ENCODE measurements around the gene SBNO2.

The SBNO2 gene

DNA sequence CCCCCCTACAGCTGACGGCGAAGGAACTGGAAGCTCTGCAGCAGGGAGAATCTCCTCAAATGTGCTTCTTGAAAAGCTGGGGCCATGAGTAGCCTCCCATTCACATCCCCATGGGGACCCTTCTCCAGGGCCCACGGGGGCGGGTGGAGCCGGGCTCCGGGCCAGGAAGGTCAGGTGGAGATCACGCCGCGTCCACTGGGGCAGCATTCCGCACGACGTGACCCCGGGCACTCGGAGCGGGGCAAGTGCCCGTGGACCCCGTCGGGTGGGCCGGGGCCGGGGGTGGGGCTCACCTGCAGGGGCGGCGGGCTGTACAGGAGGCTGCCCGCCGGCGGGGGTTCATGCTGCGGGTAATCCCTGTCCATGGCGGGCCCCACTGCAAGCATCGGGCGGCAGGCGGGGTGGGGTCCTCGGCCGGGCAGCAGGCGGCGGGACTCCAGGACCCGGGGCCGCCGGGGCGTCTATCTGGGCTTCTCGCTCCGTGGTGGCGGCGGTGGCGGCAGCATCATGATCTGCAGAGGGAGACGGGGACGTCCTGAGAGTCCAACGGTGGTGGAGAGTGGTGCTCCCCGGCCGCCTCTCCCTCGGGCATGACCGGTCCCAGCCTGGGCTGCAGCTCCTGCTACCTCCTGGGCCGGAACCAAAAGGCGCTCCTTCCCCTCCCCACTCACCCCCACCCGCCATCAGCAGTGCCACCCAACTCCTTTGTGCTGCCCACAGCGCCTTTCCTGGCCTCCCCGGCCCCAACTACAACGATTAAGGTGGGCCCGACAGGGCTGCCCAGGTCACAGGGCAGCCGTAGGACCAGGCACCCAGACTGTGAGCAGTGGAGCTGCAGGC is 20.0 kb downstream of the SBNO2 start:
- no peak for DNase-seq

DNA sequence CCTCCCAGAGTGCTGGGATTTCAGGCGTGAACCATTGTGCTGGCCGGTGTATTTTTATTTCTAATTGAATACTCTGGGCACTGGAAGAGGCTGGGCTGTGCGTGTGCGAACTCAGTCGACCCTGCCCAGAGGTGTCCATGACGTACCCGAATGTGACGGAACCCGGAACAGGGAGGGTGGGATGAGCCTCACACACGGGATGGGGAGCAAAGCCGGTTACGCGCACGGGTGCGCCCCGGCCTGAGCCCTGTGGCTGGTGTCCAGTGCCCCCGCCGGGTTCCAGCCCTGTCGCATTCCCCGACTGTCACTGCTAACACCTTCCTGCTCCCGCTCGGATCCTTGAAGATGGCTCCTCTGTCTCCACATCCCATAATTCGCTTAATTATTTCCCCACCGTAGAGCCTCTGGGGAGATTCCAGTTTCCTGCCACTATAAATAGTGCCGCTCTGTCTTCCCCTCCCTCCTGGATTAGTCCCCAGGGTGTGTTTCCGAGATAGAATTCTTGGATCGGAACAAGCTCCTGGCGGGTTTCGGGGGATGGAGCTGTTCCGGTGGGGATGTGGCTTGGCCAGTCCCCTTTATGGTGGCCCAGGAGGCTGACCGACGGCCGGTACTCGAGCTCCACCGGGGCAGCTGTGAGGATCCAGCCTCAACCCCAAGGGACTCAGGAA is 22.0 kb downstream of the SBNO2 start:
- DNase-seq = no peak

DNA sequence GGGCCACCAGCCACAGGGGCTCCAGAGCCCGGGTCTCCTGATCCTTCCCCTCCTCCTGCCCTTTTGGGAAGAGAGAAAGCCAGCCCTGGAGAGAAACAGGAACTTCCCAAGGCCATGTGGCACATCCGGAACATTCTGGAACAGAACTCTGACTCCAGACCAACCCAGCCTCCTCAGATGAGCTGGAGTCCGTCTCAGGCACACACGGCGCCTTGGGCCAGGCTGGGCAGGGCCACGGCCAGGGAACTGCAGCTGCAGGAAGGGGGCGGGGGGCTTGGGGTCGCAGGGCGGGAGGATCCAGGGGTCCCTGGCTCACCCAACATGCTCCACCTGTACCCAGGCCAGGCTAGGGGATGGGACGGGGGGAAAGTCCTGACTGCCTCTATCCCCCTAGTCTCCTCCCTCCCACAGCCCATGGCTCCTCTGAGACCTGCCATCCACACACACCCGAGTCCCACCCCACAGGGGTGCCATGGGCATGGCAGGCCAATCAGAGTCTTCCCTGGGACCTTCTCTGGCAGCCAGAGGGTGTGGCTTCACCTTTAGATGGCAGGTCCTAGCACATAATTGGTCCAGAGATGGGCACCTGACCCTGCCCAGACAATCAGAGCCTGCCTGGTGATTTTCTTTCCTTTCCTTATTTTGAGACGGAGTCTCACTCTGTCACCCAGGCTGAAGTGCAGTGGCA is 22.9 kb downstream of the SBNO2 start:
- no peak for DNase-seq

DNA sequence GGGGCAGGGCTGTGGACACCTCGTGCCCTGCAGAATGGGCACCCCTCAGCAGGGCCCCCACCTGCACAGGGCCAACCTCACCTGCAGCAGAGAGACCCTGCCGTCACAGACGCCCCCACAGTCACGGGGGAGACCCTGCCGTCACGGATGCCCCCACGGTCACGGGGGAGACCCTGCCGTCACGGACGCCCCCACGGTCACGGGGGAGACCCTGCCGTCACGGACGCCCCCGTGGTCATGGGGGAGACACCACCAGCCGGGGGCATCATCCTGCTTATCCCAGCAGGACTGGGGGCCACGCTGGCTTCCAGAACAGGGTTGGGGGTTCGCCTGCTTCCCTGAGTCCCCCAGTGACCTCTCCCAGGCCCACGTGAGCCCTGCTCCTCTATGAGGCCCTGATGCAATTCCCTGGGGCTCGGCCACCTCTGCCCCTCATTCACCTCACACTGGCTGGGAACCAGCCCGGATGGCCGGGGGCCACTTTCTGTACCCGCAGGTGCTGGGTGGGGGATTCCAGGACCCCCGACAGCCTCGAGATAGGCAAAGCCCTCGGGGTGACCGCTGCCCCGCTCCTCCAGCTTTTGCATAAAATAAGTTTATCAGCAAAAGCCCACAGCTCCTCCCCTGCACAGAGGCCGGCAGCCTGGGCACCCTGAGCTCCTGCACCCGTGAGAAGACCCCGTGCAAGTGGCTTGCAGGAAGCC is 23.6 kb downstream of the SBNO2 start:
- no peak for DNase-seq

DNA sequence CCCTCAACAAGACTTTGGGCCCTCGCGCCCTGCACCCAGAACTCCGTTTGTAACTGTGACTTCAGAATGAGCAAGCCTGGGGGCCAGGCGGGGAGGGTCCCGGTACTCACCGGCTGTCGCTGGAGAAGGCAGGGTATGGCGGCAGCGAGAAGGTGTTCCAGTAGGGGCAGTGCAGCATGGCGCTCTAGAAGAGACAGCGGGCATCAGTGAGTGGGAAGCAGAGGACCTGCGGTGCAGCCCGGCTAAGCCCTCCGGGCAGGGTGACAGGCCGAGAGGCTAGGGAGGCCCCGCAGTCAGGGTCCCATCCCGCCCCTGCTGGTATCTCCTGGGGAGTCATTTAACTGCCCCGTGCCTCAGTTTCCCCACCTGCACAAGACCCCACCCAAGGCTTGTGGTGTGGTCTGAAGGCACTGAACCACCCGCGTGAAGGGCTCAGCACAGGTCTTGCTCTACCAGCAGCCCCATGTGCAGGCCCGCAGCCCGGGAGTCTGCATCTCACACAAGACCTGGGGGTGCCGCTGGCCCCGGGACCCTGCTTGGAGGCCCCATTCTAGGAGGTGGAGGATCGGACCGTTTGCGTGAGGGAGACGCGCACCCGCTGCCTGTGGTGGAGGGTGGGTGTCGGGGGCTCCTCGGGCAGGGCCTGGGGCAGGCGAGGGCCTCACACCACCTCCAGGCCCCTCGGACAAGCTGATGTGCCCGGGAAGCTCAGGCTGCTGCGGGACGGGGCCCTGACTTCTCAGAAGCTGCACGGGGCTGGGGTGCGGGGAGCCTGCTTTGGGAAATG is 24.6 kb downstream of the SBNO2 start:
- DNase-seq = no peak

DNA sequence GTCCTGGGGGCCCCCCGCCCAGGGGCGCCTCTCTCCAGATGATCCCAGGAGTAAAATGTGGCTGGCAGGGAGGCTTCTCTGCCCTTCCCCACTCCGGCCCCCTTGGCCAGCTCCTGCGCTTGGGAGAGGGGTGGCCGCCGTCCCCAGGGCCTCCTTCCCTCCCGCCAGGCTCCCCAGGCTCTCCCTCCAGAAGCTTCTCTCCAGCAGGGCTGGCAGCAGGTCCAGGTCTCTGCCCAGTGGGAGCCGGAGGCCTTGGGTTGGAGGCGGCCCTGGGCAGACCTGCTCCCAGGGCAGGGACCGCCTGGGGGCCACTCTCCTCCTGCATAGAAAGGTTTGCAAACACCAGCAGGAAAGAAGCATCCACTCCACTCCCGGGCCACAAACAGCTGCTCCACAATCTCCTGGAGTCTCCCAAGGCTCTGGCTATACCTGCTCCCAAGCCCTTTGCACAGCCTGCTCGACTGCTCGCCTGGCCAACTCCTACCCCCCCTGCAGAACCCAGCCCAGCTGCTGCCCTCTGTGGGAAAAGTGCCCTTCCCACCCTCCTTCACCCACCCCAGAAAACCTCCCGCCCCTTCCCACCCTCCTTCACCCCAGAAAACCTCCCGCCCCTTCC is 26.0 kb downstream of the SBNO2 start:
- no peak for DNase-seq

DNA sequence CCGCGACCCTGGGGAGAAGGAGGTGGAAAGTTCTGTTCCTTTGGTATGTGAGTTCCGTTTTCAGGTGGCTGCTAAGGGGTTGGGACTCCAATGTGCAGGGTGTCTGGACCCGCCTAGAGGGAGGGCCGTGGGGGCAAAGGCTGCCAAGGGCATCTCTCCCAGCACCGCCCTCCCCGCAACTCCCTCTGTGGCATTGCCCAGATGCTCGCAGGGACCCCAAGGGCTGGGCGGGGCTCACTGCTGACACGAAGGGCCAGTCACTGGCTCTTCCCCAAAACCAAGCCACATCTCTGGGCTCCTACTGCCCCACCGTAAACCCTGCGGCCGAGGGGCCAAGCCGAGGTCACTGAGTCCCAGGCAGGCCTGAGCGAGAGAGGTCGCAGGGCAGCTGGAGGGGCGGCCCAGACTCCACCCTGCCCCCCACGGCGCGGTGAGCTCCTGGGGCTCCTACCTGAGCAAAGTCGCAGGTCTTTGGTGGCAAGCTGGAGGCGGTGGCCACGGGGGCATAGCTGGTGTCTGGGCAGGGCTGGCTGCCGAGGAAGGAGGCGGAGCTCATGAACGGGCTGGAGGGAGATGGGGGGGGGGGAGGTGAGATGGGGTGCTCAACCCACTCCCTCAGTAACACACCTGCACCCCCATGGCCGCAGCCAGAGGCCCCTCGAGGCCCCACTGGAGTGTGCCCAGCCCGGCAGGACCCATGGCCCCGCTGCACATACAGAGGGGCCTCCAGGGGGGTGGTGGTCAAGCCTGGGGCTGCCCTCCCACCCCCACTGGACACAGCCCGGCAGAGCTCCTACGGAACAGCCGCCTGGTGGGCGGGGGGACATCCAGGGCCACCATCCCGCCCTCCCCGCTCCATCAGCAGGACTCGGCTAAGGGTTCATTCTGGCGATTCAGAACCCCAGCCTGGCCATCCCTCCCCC is 26.9 kb downstream of the SBNO2 start:
- no peak for DNase-seq

DNA sequence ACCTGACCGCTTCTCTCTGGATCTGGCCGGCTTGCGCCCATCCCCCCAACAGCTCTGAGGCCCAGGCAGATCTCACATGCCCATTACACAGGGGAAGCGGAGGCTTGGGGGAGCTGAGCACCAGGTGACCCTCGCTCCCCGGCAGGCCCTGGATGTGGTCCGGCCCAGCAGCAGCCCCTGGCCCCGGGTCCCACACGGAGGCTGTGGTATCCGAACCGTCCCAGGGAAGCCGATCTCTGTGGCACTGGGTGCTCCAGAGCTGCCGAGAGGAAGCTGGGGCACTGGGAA is 27.7 kb downstream of the SBNO2 start:
- no peak for DNase-seq

DNA sequence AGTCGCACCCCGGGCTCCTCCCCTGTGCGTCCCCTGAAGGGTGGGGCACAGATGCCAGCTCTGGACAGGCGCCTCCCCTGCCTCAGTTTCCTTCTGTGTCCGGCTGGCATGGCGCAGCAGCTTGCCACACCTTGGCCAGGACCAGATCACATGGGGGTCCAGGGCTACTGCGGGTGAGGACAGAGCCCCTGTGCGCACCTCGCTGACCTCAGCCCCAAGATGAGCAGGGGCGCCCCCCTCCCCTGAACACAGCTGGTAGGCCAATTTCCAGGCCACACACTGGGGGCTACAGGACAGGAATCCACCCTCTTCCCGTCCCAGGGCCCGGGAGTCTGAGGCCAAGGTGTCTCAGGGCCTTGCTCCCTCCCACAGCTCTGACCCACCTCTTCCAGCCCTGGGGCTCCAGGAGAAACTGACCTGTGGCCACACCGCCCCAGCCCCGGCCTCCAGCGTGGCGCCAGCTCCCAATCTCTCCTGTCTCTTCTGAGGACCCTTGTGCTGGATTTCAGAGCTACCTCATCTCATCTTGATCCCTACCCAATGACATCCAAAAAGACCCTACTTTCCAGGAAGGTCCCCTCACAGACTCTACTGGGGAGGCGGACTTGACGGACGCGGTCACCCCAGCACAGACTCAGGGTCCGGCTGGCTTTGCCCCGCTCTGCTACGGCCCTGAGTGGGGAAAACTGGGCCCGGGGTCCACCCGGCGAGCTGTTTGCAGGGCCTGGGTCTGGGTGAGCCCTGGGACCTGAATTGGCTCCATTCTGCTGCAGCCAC is 28.2 kb downstream of the SBNO2 start:
- no peak for DNase-seq

DNA sequence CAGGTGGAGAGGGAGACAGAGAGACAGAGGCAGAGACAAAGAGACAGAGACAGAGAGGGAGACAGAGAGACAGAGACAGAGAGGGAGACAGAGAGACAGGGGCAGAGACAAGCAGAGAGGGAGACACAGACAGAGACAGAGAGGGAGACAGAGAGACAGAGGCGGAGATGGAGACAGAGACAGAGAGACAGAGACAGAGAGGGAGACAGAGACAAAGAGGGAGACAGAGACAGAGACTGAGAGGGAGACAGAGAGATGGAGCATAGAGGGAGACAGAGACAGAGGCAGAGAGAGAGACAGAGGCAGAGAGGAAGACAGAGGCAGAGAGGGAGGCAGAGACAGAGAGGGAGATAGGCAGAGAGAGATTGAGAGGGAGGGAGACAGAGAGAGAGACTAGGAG is 29.3 kb downstream of the SBNO2 start:
- no peak for DNase-seq

DNA sequence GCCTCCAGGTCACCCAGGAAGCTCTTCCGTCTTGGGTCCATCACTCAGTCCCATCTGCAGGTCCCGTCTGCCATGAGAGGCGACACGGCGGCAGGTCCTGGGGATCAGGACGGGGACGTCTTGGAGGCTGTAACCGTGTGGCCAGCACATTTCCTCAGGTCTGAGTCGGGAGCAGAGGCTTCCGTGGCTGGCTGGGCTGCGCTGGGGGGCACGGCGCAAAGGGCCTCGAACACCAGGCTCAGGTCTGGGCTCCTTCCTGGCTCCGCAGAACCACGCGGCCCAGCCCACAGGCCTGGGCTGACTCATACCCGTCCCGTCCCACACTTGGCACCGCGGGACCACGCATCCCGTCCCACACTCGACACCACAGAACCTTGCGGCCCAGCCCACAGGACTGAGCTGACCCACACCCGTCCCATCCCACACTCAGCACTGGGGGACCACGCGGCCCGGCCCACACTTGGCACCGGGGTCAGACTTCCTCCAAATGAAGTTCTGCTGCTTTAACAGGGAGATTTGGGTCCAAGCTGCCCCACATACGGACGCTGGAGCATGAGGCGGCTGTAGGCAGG is 30.2 kb downstream of the SBNO2 start:
- no peak for DNase-seq

DNA sequence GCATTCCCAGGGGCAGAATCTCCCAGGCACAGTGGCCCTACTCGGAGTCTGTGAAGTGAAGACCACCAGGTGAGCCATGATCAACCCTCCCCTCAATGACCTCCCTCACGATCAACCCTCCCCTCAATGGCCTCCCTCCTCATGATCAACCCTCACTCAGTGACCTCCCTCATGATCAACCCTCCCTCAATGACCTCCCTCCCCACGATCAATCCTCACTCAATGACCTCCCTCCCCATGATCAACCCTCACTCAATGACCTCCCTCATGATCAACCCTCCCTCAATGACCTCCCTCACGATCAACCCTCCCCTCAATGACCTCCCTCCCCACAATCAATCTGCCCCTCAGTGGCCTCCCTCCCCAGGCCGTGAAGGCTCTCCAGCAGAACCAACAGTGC is 32.1 kb downstream of the SBNO2 start:
- DNase-seq = no peak

DNA sequence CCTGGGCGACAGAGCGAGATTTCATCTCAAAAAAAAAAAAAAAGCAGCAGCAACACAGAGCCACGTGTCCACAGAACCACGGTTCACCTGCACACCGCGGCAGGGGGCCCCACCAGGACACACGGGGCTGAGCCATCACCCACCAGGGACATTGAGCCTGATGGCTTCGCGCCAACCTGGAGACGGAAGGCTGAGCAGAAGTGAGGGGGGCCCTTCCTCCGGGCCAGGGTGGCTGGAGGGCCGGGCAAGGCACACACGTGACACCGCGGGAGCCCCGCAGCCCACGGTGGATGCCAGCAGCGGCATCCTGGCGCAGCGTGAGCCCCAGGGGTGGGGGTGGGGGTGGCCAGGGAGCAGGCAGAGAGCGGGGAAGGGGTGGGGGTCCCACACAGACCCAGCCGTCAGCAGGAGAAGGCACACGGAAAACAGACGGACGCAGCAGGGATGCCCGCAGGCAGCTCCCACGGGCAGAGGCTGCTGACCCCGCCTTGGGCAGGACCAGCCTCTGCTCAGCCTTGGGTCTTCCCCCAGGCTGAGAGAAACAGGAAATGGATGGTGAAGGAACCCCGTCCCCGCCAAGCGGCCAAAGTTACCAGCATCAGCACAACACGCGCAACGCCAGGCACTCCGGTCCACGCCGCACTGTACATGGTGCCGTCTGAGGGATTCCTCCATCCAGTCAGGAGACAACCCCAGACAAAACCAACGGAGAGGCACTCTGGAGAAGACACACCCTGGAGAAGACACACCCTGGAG is 33.6 kb downstream of the SBNO2 start:
- no peak for DNase-seq

DNA sequence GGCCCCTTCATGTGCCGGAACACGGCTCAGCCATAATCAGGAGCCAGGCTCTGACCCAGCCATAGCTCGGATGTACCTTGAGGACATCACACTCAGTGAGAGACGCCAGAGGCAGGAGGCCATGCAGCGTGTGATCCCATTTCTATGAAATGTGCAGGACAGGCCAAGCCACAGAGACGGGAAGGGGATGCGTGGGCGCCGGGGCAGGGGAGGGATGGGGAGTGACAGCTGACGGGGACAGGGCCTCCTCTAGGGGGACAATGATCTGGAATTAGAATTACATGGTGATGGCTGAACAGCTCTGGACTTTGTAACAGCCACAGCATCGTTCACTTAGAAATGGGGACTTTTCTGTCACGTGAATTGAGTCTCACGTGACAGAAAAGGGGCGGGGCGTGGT is 34.9 kb downstream of the SBNO2 start:
- DNase-seq = no peak

DNA sequence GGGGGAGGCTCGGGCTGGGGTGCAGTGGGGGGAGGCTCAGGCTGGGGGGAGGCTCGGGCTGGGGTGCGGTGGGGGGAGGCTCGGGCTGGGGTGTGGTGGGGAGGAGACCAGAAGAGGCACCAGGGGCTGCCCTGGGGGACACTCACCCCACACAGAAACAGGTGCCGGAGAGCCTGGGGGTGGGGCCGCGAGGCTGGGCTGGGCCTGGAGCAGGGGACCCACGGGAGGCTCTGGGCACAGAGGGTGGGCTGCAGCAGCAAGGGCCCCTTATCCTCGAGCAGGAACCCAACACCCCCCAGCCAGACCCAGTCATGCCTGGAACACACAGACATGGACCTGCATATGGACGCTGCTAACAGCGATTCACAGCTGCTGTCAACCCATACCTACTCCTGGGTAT is 35.9 kb downstream of the SBNO2 start:
- DNase-seq = no peak

DNA sequence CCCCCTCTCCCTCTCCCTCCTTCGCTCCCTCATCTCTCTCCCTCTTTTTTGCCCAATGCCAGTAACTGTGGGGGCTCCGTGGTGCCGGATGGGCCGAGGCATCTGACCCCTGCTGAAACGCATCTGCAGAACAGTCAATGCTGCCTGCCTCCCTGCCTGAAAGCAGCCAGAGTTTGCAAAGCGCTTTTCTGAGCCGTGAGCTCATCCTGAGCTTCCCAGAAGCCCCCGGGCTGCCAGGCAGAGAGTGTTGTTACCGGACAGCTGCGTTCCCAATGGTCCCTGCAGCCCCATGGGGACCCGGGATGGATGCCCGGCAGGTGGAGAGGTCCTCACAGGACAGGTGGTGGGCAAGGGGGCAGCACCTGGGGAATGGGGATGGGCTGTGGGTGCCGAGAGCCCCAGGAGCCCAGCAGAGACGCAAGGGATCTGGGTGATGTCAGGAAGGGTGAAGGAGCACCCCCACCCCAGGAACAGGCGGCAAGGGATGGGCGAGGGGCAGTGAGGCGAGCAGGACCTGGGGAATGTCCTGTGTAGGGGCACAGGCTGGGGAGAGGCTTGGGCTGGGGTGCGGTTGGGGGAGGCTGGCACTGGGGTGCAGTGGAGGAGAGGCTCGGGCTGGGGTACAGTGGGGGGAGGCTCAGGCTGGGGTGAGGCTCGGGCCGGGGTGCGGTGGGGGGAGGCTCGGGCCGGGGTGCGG is 37.3 kb downstream of the SBNO2 start:
- no peak for DNase-seq

DNA sequence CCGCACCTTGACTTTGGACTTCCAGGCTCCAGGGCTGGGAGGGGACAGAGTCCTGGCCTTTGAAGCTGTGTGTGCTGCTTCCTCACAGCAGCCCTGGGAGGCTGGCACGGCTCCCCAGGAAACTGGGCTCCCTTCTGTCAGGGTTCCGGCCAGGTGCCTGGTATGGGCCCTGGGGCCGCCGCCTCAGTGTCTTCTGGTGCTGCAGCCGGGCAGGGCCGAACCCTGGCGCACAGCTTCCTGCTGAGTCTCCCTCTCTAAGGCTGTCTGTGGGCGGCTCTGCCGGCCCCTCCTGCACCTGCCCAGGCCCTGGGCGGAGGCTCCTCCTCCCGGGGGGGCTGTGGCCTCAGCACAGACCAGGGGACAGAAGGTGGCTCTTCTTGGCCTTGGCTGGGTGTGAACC is 37.9 kb downstream of the SBNO2 start:
- no peak for DNase-seq

DNA sequence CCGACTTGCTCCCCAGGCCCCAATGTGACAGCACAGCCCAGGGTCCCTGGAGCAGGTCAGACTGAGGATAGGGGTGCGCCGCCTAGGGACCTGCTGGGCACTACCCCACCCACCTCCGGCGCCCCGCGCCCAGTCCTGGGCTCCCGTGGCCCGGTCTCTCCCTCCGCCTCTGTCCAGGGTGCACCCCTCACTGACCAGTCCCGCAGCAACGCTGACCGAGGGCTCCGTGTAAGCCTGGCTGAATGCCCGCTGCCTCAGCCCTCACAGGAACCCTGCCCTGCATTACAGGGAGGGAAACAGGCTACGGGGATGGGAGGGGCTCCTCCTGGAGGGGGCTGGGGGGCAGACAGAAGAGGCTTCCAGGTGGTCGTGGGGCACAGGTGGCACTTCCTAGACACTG is 38.6 kb downstream of the SBNO2 start:
- DNase-seq = no peak

DNA sequence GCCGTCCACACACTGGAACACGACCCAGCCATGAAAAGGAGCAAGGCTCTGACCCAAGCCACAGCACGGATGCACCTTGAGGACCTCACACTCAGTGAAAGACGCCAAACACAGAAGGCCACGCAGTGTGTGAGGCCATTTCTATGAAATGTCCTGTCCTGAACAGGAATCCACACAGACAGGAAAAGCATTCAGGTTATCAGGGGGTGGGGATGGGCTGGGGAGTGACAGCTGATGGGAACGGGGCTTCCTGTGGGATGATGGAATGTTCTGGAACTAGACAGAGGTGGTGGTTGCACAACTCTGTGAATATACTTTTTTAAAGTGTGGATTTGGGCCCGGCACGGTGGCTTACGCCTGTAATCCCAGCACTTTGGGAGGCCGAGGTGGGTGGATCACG is 39.6 kb downstream of the SBNO2 start:
- DNase-seq = no peak
